Esophagus muscularis mucosa (tissue), 3 donors: Measurements from ENCODE around the gene ZCCHC10.

Experiments
- CTCF ChIP-seq, 3 experiments: fragments of 200-600 bp in 2 of 3; fragments of 450-650 bp in 1 of 3; sonication (generic) in 2 of 3; IDR thresholded peaks; one replicate each; pipeline ENCODE4 v1.5.1; 2017 to 2019; ENCODE audit warnings: antibody characterized with exemption in 3 of 3, mild to moderate bottlenecking in 2 of 3, moderate library complexity in 1 of 3
- EP300 ChIP-seq: sonication (generic); formaldehyde crosslinking; IDR thresholded peaks from one replicate; pipeline ENCODE4 v1.6.1; 2017; ENCODE audit warnings: antibody characterized with exemption

GRCh38 chr5:133041910-133042309 is 15.6 kb upstream of the ZCCHC10 start:
- TF ChIP-seq CTCF (IDR thresholded peaks at IDR 0.05): no peak
- TF ChIP-seq EP300: no peak
